NCI-H2196 (cell line): Measurements from ENCODE around the gene MBP.

Source experiments
- DNase-seq: peaks from one replicate; lab custom pipeline; 2025; ENCODE audit not compliant: unreplicated experiment; lab: John Stamatoyannopoulos, UW

MBP gene

DNA sequence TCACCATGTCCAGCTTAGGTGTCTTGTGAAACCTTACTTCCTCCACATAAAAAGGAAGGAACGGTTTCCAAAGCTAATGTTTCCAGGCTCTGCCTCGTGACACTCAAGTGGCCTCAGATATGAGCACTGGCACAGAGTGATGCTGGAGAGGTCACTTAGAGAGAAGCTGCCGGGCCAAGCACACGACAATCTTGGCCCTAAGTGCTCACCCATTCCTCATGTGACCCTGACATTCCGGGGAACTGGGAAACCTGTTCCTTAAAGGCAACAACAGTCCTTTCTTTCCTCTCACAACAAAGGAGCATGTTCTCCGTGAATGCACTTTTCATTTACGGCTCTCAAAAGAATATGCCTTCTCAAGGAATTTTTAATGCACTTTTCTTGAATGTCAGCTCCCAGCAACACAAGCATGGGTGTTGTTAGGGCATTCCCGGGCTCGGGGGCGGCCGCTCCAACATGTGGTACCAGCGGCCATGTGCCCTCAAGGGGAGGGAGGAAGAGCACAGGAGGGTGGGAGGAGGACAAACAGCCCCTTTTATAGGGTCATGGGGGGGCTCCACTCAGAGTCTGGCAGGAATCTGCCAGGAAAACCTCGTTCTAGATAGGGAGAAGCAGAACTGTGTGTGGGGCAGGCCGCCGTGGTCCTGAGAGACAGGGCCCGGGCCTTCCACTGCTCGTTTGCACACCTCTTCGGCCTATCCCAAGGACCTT lies 118.6 kb downstream of the MBP start:
- DNase-seq = no peak

DNA sequence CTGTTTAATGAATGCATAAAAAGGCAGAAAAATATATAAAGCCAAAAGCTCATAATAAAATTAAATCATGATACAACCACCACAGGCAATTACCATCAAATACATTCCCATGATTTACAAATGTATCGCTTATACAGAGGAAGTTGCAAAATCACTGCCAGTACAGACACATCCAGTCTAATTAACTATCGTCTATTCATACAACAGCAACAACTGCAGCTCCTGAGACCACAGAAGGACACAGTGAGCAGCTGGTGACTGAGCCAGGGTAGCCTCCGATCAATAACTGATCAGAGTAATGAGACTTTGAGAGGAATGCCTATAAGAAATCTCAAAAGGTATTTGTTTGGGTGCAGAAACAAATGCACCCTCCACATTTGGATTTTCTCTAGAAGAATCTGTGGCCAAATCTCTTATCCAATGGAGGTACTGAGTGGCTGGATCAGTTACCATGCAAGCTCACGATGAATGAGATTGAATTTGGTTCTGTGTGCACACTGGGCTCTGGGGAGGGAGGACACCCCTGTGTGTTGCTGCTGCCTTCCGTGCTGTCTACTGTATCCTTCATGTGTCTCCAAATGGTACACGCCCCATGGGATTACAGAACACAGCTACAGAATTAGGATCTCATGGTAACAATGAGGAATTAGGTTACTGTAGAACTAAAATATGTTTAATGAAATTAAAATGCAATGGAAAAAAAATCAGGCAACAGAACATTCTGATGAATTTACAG lies 119.6 kb downstream of the MBP start:
- DNase-seq = no peak

DNA sequence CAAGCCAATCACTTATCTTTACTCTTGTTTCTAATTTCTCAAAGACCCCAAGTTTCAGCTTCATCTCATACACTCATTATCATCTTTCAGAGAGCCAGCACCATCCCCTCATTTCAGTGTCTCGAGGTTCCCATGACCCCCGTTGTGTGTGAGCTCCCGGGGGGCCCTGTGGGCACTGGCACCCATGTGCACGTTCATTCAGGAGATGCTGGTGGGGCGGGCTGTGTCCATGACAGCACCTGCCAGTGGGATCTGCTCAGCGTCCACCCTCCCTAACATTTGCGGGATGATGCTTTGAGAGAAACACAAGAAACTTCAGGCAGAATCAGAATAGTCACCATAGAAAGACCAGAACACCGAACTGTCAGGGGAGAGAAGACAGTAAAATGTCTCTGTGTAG lies 120.5 kb downstream of the MBP start:
- DNase-seq = no peak

DNA sequence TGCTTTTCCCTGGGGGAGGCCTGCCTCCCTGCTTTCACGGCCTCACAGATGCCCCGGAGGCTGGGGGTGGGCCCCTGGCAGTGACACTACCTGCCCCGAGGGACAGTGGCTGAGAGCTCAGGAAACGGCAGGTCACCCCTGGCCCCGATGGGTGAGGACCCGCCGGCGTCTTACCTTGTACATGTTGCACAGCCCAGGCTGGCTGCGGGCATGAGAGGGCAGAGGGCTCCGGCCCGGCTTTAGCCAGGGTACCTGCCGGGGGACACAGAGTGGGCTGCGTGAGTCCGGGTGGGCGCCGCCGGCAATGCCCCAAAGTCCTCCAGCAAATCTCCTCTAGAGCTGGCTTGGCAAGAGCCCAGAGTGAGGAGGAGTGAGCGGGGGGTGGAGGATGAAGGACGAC lies 122.9 kb downstream of the MBP start:
- no peak for DNase-seq

DNA sequence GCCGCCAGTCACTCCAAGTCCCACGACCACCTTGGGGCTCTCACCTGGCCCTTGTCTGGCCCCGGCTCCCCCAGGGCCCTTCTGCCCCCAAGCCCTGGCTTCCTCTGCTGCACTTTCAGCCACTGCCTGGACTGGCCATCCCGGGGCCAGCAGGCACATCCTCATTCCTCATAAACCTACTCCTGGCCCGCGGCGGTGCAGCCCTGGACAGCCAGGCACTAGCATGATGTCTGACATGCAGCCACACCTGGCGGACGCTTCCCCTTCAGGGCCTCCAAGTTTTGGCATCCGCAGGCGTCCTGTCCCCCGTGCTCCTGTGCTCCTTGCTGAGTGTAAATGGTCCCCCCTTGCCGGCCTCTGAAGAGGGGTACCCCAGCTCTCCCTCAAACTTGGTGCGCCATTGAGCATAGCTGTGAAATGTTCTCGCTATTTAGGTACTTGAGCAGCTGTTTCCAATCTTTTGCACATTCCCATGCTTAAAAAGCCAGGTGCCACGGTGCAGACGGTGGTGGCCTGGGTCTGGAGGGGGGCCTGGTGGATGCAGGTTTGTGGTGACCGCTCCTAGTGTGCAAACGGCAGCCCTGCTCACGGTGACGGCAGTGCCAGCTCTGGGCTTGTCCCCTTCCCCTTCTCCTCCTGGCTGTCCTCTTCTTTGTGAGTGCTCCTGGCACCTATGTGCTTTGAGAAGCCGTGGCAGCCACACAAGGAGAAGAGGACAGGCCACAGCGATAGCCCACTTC lies 123.8 kb downstream of the MBP start:
- DNase-seq = no peak

DNA sequence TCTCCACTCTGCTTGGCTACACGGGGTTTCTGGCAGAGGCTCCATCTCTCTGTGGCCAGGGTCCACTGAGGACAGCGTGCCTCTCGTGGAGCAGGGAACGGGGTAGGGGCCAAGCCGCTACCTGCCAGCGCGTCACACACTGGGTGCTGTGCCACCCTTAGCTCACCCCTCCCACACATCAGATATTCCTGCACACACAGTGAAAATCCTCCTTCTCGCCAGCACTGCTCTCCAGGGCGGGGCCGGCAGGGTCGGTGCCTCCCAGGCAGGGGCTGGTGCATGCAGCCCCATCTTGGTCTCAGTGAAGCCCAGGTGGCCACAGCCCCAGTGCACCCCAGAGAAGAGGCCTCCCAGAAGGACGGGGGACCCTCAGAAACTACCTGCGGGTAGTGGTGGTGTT lies 124.6 kb downstream of the MBP start:
- no peak for DNase-seq

DNA sequence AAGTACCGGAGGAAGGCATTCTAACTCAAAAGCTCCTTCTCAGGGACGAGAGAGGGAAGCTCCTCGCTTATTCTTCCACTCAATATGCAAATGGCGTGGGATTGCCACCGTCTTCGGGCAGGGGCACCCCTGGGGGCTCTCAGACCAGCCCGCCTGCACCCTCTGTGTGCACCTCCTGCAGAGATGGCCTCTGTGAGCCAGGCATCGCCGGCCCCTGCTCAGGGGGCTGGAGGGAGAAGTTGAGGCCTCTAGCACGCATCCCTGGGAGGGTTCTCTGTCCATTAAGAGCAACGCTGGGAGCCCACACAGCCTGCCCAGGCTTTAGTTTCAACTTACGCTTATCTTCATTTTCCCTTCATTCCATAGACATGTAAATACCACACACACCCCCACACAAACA lies 125.3 kb downstream of the MBP start:
- DNase-seq = no peak

DNA sequence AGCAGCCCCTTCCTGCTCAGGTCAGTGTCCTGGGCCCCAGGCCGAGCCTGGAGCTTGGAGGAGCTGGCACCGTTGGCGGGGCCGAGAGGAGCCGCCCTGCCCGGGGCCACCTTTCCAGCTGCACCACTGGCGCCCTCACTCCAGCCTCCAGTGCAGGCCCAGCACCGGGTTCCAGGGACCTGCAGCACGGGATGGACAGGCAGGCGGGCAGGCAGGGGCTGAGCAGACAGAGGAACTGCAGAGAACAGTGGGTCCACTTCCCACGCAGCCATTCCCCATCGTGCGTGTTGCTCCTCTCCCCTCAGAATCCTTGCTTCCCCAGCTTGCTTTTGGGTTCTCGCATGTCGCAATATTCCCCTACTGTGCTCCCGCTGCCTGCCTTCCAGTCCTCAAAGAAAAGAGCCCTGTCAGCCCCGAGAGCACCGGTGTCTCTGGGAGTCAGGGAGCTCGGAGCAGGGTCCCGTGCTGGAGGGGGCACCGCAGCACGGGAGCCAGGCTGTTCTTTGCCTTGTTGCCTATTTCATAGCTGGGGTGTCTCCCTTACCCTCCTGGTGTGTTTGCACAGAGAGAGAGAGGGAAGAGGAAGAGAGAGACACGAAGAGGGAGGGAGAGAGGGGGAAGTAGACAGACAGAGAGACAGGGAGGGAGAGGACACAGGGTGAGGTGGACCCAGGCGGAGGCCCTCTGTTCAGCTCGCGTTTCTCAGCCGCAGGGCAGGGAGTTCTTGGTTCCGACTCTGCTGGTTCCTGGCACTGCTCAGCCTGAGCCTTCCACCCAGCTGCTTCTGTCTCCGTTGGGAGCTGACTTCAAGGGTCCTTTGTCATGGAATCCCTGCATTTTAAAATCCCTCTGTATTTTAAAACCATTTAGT lies 126.0 kb downstream of the MBP start:
- no peak for DNase-seq

DNA sequence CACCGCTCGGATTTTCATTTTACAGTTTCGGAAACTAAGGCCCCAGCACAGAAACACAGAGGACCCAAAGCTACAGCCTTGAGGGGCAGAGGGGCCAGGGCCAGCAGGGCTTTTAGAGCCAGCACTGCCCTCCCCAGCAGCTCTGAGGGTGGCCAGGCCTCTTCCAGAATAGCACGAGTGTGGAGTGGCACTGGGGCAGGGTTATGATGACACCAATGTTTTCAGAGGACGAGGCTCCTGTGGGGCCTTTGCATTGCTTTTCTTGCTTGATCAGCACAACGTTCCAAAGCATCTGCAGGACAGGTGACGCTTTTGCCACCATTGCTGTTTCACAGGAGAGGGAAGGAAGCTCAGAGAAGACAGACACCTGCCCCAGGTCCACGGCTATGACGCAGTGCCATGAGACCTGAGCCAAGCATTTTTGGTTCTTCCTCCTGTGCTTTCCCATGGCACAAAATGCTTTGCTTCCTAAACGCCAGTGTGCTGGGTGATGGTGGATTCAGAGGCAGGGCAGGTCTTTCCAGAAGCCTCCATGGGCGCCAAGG lies 126.9 kb downstream of the MBP start:
- no peak for DNase-seq

DNA sequence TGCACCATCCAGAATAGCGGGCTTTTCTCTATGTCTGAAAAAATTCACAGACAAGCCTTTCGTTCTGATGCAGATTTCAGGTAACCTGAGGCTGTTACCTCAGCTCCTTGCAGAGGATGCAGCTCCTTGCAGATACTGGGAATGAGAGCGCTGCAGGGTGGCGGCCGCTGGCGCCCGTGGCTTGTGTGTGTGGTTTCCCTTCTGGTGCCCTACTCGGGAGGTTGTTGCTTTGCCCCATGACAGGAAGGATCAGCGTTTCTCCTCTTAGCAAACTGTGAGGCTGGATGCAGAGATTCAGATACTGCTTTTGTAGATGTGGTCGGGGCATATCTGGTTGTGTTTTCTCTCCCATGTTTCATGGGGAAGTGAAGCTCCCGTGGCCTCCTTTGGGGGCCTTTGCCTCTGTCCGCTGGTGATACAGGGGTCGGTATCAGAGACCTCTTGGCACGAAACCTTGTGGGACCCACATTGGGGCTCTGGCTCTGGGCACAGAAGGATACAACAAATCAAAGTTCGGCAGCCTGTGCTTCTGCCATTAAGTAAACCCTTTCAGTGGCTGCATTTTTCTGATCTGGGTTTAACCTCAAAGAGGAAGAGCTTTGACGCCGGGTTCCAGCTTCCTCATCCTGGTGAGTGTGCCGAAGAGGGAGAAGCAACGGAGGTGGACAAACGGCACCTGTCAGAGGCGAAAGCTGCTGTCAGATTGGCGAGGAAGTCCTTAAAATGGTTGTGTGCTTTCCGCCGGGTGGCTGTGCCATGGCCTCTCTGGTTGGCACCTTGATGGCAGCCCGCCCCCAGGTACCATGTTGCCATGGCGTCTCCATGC lies 127.8 kb downstream of the MBP start:
- no peak for DNase-seq

DNA sequence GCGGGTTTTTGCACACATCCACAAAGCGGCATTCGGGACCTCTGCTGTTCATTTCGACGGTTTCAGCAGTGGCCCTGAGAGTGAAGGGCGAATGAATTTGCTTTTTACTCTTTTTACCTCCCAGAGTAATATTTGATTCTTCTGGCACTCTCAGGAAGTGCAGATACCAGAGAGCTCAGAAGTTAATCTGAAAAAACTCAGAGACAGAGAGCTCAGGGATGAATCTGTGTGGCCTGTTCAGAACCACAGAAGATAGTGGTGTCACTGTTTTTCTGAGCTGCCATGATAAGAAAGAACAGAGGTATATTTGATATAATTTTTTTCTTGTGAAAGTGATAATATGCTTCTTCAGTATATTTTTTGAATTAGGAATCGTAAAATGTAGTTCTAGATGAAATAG lies 129.3 kb downstream of the MBP start:
- DNase-seq = no peak

DNA sequence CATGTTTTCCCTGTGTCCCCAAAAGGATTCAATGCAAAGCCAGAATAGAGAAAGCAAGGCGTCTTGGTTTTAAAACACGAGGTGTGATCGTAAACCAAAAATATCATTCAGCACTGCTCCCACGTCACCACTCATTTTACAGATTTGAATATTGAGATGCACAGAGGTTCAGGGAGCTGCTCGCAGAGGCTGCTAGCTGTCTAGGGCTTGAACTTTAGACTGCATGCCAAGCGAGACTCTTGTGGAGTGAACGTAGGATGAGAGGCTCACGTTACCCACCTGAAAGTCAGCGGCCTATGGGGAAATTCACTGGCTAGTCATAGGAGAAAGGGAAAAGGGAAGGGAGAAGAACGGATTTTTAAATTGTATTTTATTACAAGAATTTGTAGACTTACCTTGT lies 130.1 kb downstream of the MBP start:
- DNase-seq = no peak

DNA sequence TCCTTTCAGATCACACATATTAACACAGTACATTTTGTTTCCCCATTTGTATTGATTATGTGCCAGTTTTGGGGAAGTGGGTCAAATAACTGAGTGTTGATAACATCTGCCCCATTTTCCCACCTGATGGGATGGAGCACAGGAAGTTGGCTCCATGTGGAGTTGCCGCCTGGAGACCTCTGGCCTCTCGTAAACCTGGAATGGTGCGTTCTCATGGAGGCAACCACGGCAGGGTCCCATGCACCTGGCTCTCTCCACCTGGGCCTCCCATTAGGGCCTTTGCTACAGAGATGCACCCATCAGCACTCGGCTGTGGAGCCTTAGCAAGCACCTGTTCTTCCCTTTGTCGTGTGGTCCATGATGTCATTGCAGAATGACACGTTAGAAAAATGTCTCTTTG lies 130.6 kb downstream of the MBP start:
- DNase-seq = no peak

DNA sequence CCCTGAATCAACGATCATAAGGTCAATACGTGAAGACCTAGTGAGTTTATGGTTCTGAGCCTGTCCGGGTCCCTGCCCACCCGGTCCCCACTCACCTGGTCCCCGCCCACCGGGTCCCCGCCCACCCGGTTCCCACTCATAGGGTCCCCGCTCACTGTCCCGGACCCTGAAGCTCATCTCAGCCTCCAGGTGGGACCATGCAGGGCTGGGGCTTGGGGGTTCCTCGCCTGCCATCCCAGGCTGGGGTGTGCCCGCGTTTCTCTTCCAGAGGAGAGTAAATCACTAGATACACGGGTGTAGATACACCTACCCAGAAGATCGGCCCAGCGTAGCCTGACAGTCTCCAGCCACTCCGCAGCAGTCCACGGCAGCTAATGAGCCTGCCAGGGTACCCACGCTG lies 131.5 kb downstream of the MBP start:
- no peak for DNase-seq

DNA sequence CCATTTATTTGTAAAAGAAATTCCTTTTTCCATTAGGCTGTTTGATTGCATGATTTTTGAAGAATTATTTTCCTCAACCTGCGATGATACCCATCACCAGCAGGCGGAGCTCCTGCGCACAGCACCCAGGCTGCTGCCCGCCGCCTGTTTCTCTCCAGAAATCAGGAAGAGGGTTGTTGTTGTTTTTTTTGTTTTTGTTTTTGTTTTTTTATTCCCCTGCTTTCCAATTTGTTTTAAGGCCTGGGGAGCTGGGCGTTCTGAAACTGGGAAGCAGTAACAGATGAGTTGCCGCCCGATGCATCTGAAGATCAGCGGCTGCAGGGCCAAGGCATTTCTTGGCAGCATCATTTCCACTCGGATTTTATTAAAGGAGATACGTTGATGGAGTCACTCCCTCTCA lies 132.1 kb downstream of the MBP start:
- peak; percentile 53 for DNase-seq

DNA sequence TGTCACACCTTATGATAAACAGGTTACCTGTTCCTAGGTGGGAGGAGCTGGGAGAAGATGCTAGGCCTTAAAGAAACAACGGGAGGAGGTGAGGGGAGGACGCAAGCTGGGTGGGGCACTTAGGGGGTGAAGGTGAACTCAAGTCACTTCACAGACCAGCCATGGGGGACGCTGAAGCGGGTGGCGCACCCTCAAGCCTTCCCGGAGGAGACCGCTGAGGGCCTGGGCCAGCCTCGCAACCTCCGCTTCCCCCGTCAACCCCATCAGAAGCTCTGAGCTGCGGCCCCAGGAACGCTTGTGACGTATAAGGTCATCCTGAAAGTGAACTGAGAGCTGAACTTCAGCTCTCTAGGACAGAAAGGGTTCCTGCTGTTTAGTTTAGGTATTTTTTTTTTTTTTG lies 133.5 kb downstream of the MBP start:
- DNase-seq = no peak

DNA sequence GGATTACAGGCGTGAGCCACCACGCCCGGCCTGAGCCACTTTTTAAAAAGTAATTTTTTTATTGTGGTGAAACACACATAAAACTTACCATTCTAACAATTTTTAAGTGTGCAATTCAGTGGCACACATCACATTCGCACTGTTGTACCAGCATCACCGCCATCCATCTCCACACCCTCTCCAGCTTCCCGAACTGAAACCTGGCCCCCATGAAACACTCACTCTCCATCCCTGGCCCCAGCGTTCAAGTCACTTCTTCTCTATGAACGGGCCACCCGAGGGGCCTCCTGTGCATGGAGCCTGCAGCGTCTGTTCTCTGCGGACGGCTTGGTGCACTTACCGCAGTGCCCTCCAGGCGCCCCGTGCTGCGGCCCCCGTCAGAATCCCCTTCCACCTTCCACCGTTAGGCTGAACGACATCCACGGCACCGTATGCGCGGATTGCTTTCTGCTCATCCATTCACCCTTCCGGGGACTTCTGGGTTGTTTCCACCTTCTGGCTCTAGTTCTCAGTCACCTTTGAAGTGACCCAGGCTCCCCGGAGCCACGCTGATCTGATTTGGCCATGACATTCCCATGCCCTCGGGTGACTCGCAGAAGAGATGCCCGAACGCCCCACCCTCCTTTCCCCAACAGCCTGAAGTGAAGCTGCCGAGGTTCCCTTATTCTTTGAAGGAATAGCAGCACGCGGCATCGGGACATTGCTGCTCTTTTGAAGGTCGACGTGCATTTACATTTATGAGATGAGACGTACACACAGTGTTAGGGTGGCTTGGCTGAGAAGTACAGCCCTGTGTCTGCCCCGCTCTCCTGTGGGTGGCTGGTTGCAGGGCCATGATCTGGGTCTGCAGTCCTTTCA lies 134.4 kb downstream of the MBP start:
- DNase-seq = no peak

DNA sequence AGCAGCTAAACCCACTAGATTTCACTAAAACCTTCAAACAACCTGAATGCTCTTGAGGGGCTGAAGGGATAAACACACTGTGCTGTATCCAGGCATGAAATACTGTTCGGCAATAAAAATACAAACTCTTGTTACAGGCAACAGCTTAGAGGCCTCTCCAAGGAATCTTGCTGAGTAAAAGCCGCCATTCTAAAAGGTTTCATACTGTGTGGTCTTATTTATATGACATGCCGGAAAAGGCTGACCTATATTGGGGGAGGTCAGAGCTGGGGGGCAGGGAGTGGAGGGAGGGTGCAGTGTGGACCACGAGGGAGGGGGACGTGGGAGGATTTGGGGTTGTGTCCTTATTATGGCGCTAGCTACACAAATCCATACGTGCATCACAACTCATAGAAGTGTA lies 136.2 kb downstream of the MBP start:
- DNase-seq = no peak

DNA sequence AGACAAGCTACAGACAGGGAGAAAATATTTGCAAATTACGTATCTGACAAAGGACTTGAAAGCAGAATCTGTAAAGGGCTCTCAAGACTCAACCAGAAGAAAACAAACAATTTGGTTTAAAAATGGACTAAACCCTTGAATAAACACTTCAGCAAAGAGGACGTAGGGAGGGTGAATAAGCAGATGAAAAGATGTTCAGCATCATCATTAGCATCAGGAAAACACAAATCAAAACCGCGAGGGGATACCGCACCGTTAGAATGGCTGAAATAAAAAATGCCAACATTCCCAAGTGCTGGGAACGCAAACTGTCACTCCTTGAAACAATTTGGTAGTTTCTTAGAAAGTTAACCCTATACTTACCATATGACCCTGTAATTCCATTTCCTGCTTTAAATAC lies 136.7 kb downstream of the MBP start:
- no peak for DNase-seq
